Tibial nerve (tissue), 3 donors: Measurements from ENCODE around the gene KRT86.

Experiments used
- EP300 ChIP-seq, 2 donors: sonication (generic); formaldehyde crosslinking; IDR thresholded peaks; one replicate each; pipeline ENCODE4 v1.6.1; 2017; ENCODE audit warnings: antibody characterized with exemption in 2 of 2, mild to moderate bottlenecking in 1 of 2
- POLR2A ChIP-seq, 2 donors: fragments of 450-650 bp; IDR thresholded peaks; one replicate each; pipeline ENCODE4 v1.6.1; 2017; ENCODE audit warnings: antibody characterized with exemption in 2 of 2, mild to moderate bottlenecking in 2 of 2, moderate library complexity in 2 of 2

GRCh38 chr12:52310622-52311284 is 36.3 kb downstream of the KRT86 start:
- TF ChIP-seq POLR2A (IDR thresholded peaks at IDR 0.05) (no peak), EP300 (IDR thresholded peaks at IDR 0.05) (no peak)
